Neural cell (in vitro differentiated cells): ENCODE measurements around the gene CEBPA.

Experiments used
- EP300 ChIP-seq: fragments of 450-650 bp; conservative IDR thresholded peaks from 2 replicates; pipeline ENCODE4 v1.6.1; 2014; ENCODE audit warnings: antibody characterized with exemption, mild to moderate bottlenecking, moderate library complexity; ENCODE audit not compliant: poor library complexity, severe bottlenecking
- EZH2 ChIP-seq: fragments of 200-600, 300-800 bp; shearing (Covaris generic), sonication (generic); IDR thresholded peaks from 2 replicates; pipeline ENCODE4 v1.6.1; 2014; ENCODE audit warnings: antibody characterized with exemption, low read length, borderline replicate concordance, mild to moderate bottlenecking; ENCODE audit not compliant: insufficient read depth, poor library complexity, severe bottlenecking
- MXI1 ChIP-seq: fragments of 450-650 bp; conservative IDR thresholded peaks from 2 replicates; pipeline ENCODE4 v1.6.1; 2014; ENCODE audit warnings: antibody characterized with exemption, mild to moderate bottlenecking; ENCODE audit not compliant: poor library complexity, severe bottlenecking
- POLR2AphosphoS5 ChIP-seq: IDR thresholded peaks from 2 replicates; pipeline ENCODE4 v1.6.1; 2012
- RAD21 ChIP-seq: fragments of 450-650 bp; conservative IDR thresholded peaks from 2 replicates; pipeline ENCODE4 v1.6.1; 2014; ENCODE audit warnings: antibody characterized with exemption, mild to moderate bottlenecking, moderate library complexity
- SMC3 ChIP-seq: fragments of 450-650 bp; conservative IDR thresholded peaks from 2 replicates; pipeline ENCODE4 v1.6.1; 2014; ENCODE audit warnings: antibody characterized with exemption, mild to moderate bottlenecking, moderate library complexity; ENCODE audit not compliant: poor library complexity
- TAF1 ChIP-seq: IDR thresholded peaks from 2 replicates; pipeline ENCODE4 v1.6.1; 2012; ENCODE audit warnings: low read depth
- TF ChIP-seq, protein P1 (sequence below): fragments of 450-650 bp; IDR thresholded peaks from 2 replicates; pipeline ENCODE4 v1.5.1; 2014; ENCODE audit warnings: antibody characterized with exemption, mild to moderate bottlenecking, moderate library complexity; ENCODE audit not compliant: poor library complexity, severe bottlenecking
- TF ChIP-seq, protein P2 (sequence below): IDR thresholded peaks from 2 replicates; pipeline ENCODE4 v1.6.1; 2012; ENCODE audit warnings: borderline replicate concordance

DNA sequence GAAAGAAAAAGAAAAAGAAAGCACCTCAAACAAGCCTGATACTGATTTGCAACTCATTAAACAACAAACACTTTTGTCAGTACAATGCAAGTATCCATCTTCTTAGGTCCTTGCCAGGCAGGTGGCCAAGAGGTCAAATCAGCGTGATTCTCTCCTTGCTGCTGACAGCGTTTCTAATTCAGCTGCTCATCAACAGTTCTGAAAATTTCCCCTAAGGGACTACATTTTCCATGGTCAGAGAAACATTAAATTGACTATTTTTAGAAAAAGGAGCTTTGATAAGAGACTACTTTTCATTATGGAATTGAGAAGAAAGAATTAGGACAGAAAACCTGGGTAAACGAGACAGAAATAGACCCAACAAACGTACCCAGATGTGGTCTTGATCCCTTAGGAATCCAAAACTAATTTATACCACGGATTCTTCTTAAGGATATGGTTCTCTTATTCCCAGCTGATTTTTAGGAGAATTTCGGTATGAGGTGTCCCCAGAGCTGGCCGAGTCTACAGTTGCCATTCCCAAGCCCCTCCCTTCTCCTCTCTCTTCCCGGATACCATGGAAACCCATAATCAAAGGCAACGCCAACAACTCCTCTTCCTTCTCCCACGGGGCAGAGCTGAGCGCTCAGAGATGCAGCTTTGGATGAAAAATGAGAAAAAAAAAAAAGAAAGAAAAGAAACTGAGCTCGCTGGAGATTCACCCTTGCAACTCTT, 41.7 kb upstream of the CEBPA start:
- TF ChIP-seq, protein P1, sequence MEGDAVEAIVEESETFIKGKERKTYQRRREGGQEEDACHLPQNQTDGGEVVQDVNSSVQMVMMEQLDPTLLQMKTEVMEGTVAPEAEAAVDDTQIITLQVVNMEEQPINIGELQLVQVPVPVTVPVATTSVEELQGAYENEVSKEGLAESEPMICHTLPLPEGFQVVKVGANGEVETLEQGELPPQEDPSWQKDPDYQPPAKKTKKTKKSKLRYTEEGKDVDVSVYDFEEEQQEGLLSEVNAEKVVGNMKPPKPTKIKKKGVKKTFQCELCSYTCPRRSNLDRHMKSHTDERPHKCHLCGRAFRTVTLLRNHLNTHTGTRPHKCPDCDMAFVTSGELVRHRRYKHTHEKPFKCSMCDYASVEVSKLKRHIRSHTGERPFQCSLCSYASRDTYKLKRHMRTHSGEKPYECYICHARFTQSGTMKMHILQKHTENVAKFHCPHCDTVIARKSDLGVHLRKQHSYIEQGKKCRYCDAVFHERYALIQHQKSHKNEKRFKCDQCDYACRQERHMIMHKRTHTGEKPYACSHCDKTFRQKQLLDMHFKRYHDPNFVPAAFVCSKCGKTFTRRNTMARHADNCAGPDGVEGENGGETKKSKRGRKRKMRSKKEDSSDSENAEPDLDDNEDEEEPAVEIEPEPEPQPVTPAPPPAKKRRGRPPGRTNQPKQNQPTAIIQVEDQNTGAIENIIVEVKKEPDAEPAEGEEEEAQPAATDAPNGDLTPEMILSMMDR, result no peak
- no peak for TF ChIP-seq EZH2
- TF ChIP-seq RAD21, result no peak
- no peak for TF ChIP-seq MXI1
- no peak for TF ChIP-seq SMC3
- no peak for TF ChIP-seq POLR2AphosphoS5
- no peak for TF ChIP-seq EP300
- TF ChIP-seq, protein P2, sequence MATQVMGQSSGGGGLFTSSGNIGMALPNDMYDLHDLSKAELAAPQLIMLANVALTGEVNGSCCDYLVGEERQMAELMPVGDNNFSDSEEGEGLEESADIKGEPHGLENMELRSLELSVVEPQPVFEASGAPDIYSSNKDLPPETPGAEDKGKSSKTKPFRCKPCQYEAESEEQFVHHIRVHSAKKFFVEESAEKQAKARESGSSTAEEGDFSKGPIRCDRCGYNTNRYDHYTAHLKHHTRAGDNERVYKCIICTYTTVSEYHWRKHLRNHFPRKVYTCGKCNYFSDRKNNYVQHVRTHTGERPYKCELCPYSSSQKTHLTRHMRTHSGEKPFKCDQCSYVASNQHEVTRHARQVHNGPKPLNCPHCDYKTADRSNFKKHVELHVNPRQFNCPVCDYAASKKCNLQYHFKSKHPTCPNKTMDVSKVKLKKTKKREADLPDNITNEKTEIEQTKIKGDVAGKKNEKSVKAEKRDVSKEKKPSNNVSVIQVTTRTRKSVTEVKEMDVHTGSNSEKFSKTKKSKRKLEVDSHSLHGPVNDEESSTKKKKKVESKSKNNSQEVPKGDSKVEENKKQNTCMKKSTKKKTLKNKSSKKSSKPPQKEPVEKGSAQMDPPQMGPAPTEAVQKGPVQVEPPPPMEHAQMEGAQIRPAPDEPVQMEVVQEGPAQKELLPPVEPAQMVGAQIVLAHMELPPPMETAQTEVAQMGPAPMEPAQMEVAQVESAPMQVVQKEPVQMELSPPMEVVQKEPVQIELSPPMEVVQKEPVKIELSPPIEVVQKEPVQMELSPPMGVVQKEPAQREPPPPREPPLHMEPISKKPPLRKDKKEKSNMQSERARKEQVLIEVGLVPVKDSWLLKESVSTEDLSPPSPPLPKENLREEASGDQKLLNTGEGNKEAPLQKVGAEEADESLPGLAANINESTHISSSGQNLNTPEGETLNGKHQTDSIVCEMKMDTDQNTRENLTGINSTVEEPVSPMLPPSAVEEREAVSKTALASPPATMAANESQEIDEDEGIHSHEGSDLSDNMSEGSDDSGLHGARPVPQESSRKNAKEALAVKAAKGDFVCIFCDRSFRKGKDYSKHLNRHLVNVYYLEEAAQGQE, result peak; percentile 28
- no peak for TF ChIP-seq TAF1
